Progenitor cell of endocrine pancreas (in vitro differentiated cells): ENCODE measurements around the gene IP6K3. TPM values are rescaled to one million over a fixed set of nuclear protein-coding genes. Genes with fewer than 3 reads are reported as not detected.

Experiments
- DNase-seq: peaks from one replicate; pipeline ENCODE4 v3.0.0; 2021; ENCODE audit warnings: low spot score; ENCODE audit not compliant: unreplicated experiment
- H3K27ac Mint-ChIP-seq: 2 replicates; pipeline ENCODE4 v1.8.0; 2021; ENCODE audit warnings: mild to moderate bottlenecking, moderate library complexity, mixed read lengths
- H3K27me3 Mint-ChIP-seq: 2 replicates; pipeline ENCODE4 v1.8.0; 2021; ENCODE audit warnings: mixed read lengths
- H3K36me3 Mint-ChIP-seq: 2 replicates; pipeline ENCODE4 v1.8.0; 2022; ENCODE audit warnings: mixed read lengths; ENCODE audit not compliant: insufficient read depth
- H3K4me1 Mint-ChIP-seq: 2 replicates; pipeline ENCODE4 v1.8.0; 2021; ENCODE audit warnings: low read depth, mixed read lengths
- H3K4me3 Mint-ChIP-seq: 2 replicates; pipeline ENCODE4 v1.8.0; 2021; ENCODE audit warnings: low read depth, mild to moderate bottlenecking, moderate library complexity, mixed read lengths
- H3K9me3 Mint-ChIP-seq: 2 replicates; pipeline ENCODE4 v1.8.0; 2021; ENCODE audit warnings: low read depth, mixed read lengths
- total RNA-seq: library from RNA; stranded (reverse); gene quantifications from 2 replicates; pipeline ENCODE4 v1.2.1, GENCODE V29; 2021
- TF ChIP-seq, protein P1 (sequence below): fragments of 200-600 bp; sonication (generic); IDR thresholded peaks from one replicate; pipeline ENCODE4 v1.5.0; 2021; ENCODE audit warnings: antibody characterized with exemption, mild to moderate bottlenecking; ENCODE audit not compliant: unreplicated experiment

Gene IP6K3
- total RNA-seq, 1 donor from 2014 or later, result 0.14 TPM

- no peak overlapping the region for H3K4me3 Mint-ChIP-seq
- no peak for DNase-seq
- peaks cover 4% of the 10 kb centered on the region for H3K4me1 Mint-ChIP-seq
- no peaks in the 10 kb centered on the region for H3K27me3 Mint-ChIP-seq
- H3K9me3 Mint-ChIP-seq, result no peaks in the 10 kb centered on the region
- TF ChIP-seq, protein P1, sequence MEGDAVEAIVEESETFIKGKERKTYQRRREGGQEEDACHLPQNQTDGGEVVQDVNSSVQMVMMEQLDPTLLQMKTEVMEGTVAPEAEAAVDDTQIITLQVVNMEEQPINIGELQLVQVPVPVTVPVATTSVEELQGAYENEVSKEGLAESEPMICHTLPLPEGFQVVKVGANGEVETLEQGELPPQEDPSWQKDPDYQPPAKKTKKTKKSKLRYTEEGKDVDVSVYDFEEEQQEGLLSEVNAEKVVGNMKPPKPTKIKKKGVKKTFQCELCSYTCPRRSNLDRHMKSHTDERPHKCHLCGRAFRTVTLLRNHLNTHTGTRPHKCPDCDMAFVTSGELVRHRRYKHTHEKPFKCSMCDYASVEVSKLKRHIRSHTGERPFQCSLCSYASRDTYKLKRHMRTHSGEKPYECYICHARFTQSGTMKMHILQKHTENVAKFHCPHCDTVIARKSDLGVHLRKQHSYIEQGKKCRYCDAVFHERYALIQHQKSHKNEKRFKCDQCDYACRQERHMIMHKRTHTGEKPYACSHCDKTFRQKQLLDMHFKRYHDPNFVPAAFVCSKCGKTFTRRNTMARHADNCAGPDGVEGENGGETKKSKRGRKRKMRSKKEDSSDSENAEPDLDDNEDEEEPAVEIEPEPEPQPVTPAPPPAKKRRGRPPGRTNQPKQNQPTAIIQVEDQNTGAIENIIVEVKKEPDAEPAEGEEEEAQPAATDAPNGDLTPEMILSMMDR, result no peak
- peaks cover 24% of the 10 kb centered on the region for H3K36me3 Mint-ChIP-seq
- peak overlapping the region; percentile 59 for H3K27ac Mint-ChIP-seq
Measured at GRCh38 chr6:33781131-33781975, 34.6 kb upstream of the IP6K3 start.

- H3K4me3 Mint-ChIP-seq, result no peak overlapping the region
- H3K4me1 Mint-ChIP-seq, result no peaks in the 10 kb centered on the region
Measured at GRCh38 chr6:33779895-33780294, 33.2 kb upstream of the IP6K3 start.

DNA sequence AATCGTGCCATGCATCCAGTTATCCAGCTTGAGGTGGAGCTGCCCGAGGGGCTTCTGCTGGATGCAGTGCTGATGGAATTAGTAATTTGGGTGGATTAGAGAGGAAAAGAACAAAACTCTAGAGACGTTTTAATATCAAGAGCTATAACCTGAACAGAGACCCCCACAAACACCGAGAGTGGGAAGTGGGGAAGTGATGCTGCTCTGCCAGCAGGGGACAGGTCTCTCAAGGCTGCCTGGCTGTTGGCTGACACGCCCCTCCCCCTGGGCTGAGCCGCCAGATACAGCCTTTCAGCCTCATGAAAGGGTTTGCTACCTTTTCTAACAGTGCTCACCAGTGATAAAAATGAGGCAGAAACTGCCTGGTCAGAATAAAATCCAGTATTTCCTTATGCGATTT lies 32.6 kb upstream of the IP6K3 start:
- no peak overlapping the region for H3K4me3 Mint-ChIP-seq
- DNase-seq, result no peak
- no peaks in the 10 kb centered on the region for H3K4me1 Mint-ChIP-seq
- no peaks in the 10 kb centered on the region for H3K9me3 Mint-ChIP-seq
- H3K27ac Mint-ChIP-seq, result no peak overlapping the region
- peaks cover 34% of the 10 kb centered on the region for H3K36me3 Mint-ChIP-seq
- TF ChIP-seq, protein P1, result peak; percentile 15
- no peaks in the 10 kb centered on the region for H3K27me3 Mint-ChIP-seq

More at GRCh38 chr6:33779895-33780294, 33.2 kb upstream of the IP6K3 start:
- H3K9me3 Mint-ChIP-seq, result no peaks in the 10 kb centered on the region
- no peaks in the 10 kb centered on the region for H3K27me3 Mint-ChIP-seq
- no peak overlapping the region for H3K27ac Mint-ChIP-seq
- H3K36me3 Mint-ChIP-seq, result peaks cover 31% of the 10 kb centered on the region
- TF ChIP-seq, protein P1, result no peak
- DNase-seq, result no peak

DNA sequence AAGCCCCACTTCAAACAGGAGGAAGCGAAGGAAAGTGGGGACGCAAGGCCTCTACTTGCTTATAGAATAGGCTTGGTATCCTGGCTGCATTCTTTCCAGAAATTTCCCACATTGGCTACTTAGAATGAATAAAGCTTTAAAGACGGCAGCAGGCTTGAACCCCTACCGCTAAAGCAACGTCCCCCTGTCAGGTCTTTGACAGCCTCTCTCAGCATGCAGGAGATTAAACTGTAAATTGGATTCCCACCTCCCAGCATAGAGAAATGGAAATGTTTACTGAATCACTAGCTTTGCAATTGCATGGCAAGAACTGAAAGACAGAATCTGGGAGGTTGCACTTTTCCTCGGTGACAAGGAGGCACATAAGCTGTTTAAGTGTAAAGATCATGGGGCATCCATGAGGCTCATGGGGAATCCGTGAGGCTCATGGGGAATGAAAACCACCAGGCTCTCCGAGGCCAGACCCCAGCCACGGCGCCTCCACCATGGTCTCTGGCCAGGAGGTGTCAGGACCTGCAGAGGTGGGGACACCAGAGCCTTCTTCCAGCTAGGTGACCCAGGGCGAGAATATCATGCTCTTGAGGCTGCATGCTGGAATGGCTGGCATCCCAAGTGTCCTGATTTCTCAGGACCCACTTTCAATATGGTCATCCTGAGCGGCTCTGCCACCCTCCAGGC lies 31.9 kb upstream of the IP6K3 start:
- H3K4me1 Mint-ChIP-seq, result no peaks in the 10 kb centered on the region
- no peak for DNase-seq
- no peak overlapping the region for H3K4me3 Mint-ChIP-seq
- no peaks in the 10 kb centered on the region for H3K9me3 Mint-ChIP-seq
- peaks cover 32% of the 10 kb centered on the region for H3K36me3 Mint-ChIP-seq
- no peaks in the 10 kb centered on the region for H3K27me3 Mint-ChIP-seq
- TF ChIP-seq, protein P1, result no peak
- no peak overlapping the region for H3K27ac Mint-ChIP-seq

DNA sequence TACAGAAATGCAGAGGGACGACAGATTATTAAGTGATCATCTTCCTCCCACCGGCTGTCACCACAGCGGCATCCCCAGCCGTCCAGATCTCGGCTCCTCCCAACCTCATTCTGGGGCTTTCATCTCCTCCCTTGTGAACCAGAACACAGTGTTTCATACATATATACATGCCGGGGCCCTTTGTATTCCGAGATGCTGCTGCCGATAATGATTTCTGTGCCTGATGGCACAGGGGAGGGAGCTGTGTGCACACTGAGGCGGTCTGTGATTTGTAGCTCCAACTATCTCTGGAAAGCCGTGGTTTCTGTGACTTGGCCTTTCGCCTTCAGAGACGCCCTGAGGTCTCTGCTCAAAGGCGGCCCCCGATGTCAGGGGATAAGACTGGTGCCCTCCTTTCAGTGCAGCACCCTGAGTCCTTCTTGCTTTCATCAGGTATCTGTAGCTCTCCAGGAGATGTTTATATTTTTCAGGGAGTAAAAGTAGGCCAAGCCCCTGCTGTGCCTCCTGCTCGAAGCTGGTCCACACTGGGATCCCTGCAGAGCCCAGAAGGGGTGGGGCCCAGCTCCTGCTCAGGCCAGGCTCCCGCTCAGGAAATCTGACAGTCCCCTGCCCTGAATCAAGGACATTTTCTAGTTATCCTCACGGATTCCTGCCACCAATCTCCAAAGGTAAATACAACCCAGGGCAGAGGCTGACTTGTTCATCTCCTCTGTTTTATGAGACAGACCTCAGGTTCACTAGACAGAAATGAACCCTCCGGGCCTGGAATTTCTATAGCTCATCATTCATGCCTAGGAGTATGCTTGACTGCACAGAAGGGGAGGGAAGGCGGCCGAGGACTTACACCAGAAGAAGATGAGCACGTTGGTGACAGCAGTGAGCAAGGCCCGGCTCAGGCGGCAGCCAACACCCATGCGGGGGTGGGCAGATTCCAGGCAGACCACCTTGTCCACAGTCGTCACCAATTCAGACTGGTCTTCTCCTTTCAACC lies 31.0 kb upstream of the IP6K3 start:
- H3K4me1 Mint-ChIP-seq, result no peaks in the 10 kb centered on the region
- DNase-seq, result no peak
- H3K36me3 Mint-ChIP-seq, result peaks cover 37% of the 10 kb centered on the region
- H3K4me3 Mint-ChIP-seq, result no peak overlapping the region
- peaks cover 3% of the 10 kb centered on the region for H3K27me3 Mint-ChIP-seq
- TF ChIP-seq, protein P1, result no peak
- H3K27ac Mint-ChIP-seq, result no peak overlapping the region
- no peaks in the 10 kb centered on the region for H3K9me3 Mint-ChIP-seq
